OCI-LY7 (cell line): Measurements from ENCODE around the gene MSH3.

Source experiments
- EZH2phosphoT487 ChIP-seq: fragments of 200-600 bp; sonication (generic); IDR thresholded peaks from 2 replicates; pipeline ENCODE4 v1.6.1; 2018; ENCODE audit warnings: low read depth, borderline replicate concordance, mild to moderate bottlenecking, mixed run types, antibody characterized with exemption, low read length, moderate library complexity, mixed read lengths
- TF ChIP-seq, protein P1 (sequence below): fragments of 200-600 bp; sonication (generic); conservative IDR thresholded peaks from 2 replicates; pipeline ENCODE4 v1.5.1; 2014; ENCODE audit warnings: mild to moderate bottlenecking, antibody characterized with exemption, low read length, moderate library complexity, mixed read lengths

DNA sequence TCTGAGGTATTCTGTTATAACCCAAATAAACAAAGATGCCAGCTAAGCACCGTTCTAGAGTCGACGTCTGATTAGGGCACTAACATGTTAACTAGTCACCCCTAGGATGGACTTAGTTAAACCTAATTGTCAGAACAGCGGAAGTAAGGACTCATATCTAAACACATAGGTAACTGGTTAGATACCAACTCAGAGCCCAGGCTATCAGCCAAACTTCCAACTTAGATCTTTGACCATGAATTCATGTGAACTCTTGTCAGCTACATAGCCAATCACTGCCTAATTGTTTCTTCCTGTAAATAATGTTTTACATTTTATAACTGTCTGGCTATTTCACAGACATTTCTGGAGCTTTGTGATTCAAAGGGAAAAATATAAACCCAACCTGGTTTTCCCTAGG lies 84.6 kb downstream of the MSH3 start:
- TF ChIP-seq, protein P1, sequence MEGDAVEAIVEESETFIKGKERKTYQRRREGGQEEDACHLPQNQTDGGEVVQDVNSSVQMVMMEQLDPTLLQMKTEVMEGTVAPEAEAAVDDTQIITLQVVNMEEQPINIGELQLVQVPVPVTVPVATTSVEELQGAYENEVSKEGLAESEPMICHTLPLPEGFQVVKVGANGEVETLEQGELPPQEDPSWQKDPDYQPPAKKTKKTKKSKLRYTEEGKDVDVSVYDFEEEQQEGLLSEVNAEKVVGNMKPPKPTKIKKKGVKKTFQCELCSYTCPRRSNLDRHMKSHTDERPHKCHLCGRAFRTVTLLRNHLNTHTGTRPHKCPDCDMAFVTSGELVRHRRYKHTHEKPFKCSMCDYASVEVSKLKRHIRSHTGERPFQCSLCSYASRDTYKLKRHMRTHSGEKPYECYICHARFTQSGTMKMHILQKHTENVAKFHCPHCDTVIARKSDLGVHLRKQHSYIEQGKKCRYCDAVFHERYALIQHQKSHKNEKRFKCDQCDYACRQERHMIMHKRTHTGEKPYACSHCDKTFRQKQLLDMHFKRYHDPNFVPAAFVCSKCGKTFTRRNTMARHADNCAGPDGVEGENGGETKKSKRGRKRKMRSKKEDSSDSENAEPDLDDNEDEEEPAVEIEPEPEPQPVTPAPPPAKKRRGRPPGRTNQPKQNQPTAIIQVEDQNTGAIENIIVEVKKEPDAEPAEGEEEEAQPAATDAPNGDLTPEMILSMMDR = no peak
- no peak for TF ChIP-seq EZH2phosphoT487
